HFF-Myc (cell line): ENCODE data around the gene GOLGA6L2.
"Not testable (repeated sequence)": the region's sequence is repeated elsewhere in the genome, so short reads cannot be mapped to it uniquely, and the experiment has no call there.

Experiments used
- DNase-seq: peaks from one replicate; pipeline ENCODE4 v3.0.0-alpha.2; 2011; ENCODE audit warnings: low read depth; ENCODE audit errors: extremely low read depth
- H3K4me3 ChIP-seq: replicated peaks from 2 replicates; pipeline ENCODE4 v1.5.1; 2011; ENCODE audit warnings: low read depth, mild to moderate bottlenecking, control low read depth, low read length
- TF ChIP-seq, protein P1 (sequence below): IDR thresholded peaks from 2 replicates; pipeline ENCODE4 v1.5.1; 2012; ENCODE audit warnings: mild to moderate bottlenecking, low read depth, low read length, control low read depth; ENCODE audit errors: missing control alignments

GOLGA6L2 gene

DNA sequence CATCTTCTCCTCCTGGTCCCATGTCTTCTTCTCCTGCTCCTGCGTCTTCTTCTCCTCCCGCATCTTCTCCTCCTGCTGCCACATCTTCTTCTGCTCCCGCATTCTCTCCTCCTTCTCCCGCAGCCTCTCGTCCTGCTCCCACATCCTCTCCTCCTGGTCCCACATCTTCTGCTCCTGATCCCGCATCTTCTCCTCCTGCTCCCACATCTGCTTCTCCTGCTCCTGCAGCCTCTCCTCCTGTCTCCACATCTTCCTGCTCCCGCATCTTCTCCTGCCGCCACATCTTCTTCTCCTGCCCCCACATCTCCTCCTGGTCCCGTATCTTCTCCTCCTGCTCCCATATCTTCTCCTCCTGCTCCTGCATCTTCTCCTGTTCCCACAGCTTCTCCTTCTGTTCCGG lies 6.4 kb downstream of the GOLGA6L2 start:
- DNase-seq = no peak
- H3K4me3 ChIP-seq = no peak overlapping the region
- TF ChIP-seq, protein P1, sequence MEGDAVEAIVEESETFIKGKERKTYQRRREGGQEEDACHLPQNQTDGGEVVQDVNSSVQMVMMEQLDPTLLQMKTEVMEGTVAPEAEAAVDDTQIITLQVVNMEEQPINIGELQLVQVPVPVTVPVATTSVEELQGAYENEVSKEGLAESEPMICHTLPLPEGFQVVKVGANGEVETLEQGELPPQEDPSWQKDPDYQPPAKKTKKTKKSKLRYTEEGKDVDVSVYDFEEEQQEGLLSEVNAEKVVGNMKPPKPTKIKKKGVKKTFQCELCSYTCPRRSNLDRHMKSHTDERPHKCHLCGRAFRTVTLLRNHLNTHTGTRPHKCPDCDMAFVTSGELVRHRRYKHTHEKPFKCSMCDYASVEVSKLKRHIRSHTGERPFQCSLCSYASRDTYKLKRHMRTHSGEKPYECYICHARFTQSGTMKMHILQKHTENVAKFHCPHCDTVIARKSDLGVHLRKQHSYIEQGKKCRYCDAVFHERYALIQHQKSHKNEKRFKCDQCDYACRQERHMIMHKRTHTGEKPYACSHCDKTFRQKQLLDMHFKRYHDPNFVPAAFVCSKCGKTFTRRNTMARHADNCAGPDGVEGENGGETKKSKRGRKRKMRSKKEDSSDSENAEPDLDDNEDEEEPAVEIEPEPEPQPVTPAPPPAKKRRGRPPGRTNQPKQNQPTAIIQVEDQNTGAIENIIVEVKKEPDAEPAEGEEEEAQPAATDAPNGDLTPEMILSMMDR = no peak

DNA sequence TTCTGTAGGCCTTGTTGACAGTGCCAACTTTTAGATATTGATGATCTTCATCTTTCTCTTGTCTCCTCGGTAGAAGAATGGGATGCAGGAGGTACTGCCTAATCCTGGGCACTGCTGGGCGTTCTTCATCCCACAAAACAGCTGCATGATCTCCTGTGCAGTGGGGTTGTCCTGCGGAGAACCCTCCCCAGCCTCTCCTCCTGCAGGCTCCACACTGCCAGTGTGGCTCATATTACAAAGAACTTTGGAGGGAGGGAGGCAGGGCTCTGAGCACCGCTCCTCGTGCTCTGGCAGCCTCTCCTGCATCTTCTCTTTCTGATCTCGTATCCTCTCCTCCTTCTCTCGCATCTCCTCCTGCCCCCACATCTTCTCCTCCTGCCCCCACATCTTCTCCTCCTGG lies 7.5 kb downstream of the GOLGA6L2 start:
- no peak for DNase-seq
- no peak overlapping the region for H3K4me3 ChIP-seq
- TF ChIP-seq, protein P1 = no peak

DNA sequence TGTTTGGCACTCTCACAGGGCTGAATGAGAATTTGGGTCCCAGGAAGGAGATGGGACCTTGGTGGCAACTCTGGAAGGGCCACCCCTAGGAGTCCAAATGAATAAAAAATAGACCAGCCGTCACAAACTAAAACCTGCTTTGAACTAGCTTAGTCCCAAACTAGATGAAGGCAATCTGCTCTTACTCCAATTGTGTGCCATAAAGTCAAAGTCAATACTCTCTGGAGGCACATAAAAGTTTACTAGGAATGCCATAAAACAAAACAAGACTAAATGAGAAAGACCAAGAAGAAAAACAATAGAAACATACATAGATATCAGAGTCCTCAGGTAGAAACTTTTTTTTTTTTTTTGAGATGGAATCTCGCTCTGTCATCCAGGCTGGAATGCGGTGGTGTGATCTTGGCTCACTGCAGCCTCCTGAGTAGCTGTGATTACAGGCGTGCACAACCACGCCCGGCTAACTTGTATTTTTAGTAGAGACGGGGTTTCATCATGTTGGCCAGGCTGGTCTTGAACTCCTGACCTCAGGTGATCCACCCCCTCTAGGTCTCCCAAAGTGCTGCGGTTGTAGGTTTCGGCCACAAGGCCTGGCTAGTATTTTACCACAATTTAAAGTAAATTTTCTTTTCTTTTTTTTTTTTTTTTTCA lies 8.1 kb downstream of the GOLGA6L2 start:
- TF ChIP-seq, protein P1 = no peak
- DNase-seq = no peak
- no peak overlapping the region for H3K4me3 ChIP-seq

DNA sequence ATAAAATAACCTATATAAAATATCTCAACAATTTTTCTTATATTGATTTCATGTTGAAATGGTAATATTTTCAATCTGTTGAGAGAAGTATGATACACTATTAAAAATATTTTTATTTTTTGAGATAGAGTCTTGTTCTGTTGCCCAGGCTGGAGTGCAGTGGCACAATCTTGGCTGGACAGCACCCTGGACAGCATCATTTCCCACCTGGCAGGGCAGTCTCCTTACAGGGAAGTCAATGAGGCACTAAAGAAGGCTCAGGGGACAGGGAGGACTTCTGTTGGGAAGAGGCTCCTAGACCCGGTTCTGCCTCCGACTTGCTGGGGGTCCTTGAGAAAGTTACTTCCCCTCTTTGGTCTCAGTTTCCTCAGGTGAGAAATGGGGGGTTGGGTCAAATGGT lies 9.4 kb downstream of the GOLGA6L2 start:
- no peak overlapping the region for H3K4me3 ChIP-seq
- TF ChIP-seq, protein P1 = no peak
- DNase-seq = no peak

DNA sequence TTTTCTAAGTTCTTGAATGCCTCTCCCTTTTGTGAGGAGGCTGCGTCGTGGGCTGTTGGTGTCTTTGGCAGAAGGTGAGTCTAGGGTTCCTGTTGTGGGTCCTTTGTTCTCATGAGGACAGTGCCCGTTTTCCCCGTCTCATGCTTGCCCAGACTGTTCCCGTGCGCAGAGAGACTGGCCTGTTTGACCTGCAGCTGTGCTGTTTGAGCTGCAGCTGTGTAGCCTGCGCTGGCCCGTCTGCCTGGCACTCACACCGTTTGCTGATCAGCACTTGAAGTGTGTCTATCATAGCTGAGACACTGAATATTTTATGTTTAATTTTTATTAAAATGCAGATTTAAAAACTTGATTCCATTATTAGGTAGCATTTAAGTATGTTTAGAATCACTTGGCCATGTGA lies 9.9 kb downstream of the GOLGA6L2 start:
- no peak for DNase-seq
- TF ChIP-seq, protein P1 = no peak
- H3K4me3 ChIP-seq = no peak overlapping the region

DNA sequence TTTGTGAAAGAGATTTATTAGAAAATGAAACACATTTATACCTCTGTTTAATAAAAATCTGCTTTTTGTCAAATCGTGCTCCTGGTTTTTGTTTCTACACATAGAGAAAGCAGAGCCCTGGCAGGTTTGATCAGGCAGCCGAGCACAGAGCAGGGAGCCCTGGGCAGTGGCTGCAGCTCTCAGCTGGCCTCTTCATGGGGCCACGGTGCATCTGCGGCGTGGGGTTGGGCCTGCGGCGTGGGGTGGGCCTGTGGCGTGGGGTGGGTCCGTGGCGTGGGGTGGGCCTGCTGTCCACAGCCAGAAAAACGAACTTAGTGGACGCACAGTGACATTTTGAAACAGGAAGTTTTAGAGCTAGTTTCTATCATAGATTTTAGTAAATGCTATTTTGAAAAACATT lies 10.6 kb downstream of the GOLGA6L2 start:
- TF ChIP-seq, protein P1 = no peak
- DNase-seq = no peak
- no peak overlapping the region for H3K4me3 ChIP-seq

DNA sequence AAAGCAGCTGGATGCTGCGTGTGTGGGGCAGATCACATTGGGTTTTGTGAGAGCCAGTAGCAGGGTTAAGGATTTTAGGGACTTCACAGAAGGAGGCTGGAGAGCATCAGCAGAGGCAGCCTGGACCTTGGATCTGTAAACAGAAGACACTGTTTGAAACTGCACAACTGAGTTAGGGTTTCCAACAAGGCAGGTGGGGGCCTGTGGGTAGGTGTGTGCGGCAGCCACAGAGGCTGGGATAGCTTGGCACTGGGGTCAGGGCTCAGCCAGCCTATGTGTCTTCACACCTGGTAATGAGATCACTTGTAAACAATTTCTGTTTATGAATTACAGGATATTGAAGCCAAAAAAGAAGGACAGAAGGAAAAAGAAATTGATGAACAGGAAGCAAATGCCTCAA lies 12.3 kb downstream of the GOLGA6L2 start:
- not testable (repeated sequence) for H3K4me3 ChIP-seq, DNase-seq

DNA sequence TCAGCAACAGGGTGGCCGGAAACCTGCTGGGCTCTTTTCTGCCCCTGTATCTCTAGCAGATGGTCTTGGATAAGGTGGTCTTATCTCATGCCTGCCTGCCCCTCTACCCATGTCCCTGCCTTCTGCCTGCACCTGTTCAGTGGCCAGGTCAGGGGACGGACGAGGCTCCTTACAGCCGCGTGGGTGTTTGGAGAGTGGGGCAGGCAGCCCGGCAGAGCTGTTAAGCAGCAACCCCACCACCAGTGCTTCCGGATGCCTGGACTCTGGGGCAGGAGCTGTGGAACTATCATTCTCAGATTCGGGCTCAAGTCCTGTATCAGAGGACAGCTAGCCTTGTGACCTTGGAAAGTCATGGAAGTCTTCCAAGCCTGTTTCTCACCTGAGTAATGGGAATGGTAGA lies 21.7 kb downstream of the GOLGA6L2 start:
- DNase-seq, H3K4me3 ChIP-seq: not testable (repeated sequence)
